H1 (cell line): Measurements from ENCODE around the gene PYGB. TPM values are rescaled to one million over a fixed set of nuclear protein-coding genes. Genes with fewer than 3 reads are reported as not detected.

ENCODE experiments used
- CTCF ChIA-PET: fragments of 300-600 bp; sonication (Branson Sonifier 250); formaldehyde crosslinking; loops from one replicate; lab custom pipeline; 2021; ENCODE audit not compliant: partially characterized antibody; lab: Charles Lee
- POLR2A ChIA-PET: fragments of 300-600 bp; sonication (Branson Sonifier 250); formaldehyde crosslinking; loops from one replicate; lab custom pipeline; 2021; ENCODE audit warnings: inconsistent platforms; ENCODE audit not compliant: partially characterized antibody; lab: Charles Lee
- DNase-seq, 2 experiments: peaks; one replicate each; pipeline versions ENCODE4 v3.0.0 to v3.0.0-alpha.2; 2010 to 2022; ENCODE audit warnings: low spot score in 2 of 2, low read depth in 1 of 2, mixed read lengths in 1 of 2
- FAIRE-seq: peaks from 2 replicates; lab custom pipeline; 2011; peaks lifted over from hg19 to GRCh38; lab: Jason Lieb, UNC
- H2AFZ ChIP-seq: 2 replicates; pipeline ENCODE4 v1.8.1; 2012; ENCODE audit warnings: low read length, inconsistent platforms
- H2AK5ac ChIP-seq: 2 replicates; pipeline ENCODE4 v1.6.1; 2013; ENCODE audit warnings: low read depth, low read length
- H2BK120ac ChIP-seq: replicated peaks from 2 replicates; pipeline ENCODE3; 2013; ENCODE audit warnings: low read depth, low read length, inconsistent platforms
- H2BK12ac ChIP-seq: 2 replicates; pipeline ENCODE4 v1.6.1; 2013; ENCODE audit warnings: low read depth, low read length
- H2BK15ac ChIP-seq: 2 replicates; pipeline ENCODE4 v1.6.1; 2013; ENCODE audit warnings: low read length
- H2BK20ac ChIP-seq: 2 replicates; pipeline ENCODE4 v1.6.1; 2013; ENCODE audit warnings: low read length
- H2BK5ac ChIP-seq: 2 replicates; pipeline ENCODE4 v1.6.1; 2013; ENCODE audit warnings: low read depth, low read length
- H3K14ac ChIP-seq: 2 replicates; pipeline ENCODE4 v1.6.1; 2013; ENCODE audit warnings: inconsistent platforms; ENCODE audit not compliant: insufficient read length
- H3K18ac ChIP-seq: 2 replicates; pipeline ENCODE4 v1.6.1; 2013; ENCODE audit warnings: low read length; ENCODE audit errors: extremely low read depth
- H3K23ac ChIP-seq: 2 replicates; pipeline ENCODE4 v1.6.1; 2013; ENCODE audit warnings: inconsistent platforms; ENCODE audit not compliant: insufficient read length
- H3K23me2 ChIP-seq: 2 replicates; pipeline ENCODE4 v1.6.1; 2013; ENCODE audit warnings: low read depth, low read length
- H3K27ac ChIP-seq: 2 replicates; pipeline ENCODE4 v1.6.1; 2011; ENCODE audit warnings: low read depth, low read length, inconsistent platforms
- H3K27me3 ChIP-seq, 4 experiments: replicated peaks in 1 of 4; 1 replicate in 1 of 4; 2 replicates in 3 of 4; pipeline versions ENCODE4 v1.6.1 to v1.8.1; 2011 to 2013; ENCODE audit warnings: low read length in 3 of 4, mild to moderate bottlenecking in 3 of 4, inconsistent platforms in 2 of 4, mixed read lengths in 2 of 4, moderate library complexity in 1 of 4; ENCODE audit not compliant: control insufficient read depth in 3 of 4, insufficient read depth in 3 of 4; ENCODE audit errors: extremely low read depth in 1 of 4
- H3K36me3 ChIP-seq, 4 experiments: 2 replicates each; pipeline versions ENCODE4 v1.6.1 to v1.8.1; 2011 to 2013; ENCODE audit warnings: mild to moderate bottlenecking in 4 of 4, low read length in 3 of 4, moderate library complexity in 2 of 4, control low read depth in 1 of 4, inconsistent platforms in 1 of 4; ENCODE audit not compliant: insufficient read depth in 4 of 4, control insufficient read depth in 2 of 4
- H3K4ac ChIP-seq: replicated peaks from 2 replicates; pipeline ENCODE3; 2013; ENCODE audit warnings: low read length, low read depth, mixed read lengths, inconsistent platforms; ENCODE audit not compliant: insufficient read length
- H3K4me1 ChIP-seq, 4 experiments: replicated peaks in 1 of 4; 1 replicate in 1 of 4; 2 replicates in 3 of 4; pipeline versions ENCODE4 v1.6.1 to v1.8.1; 2011 to 2013; ENCODE audit warnings: low read length in 3 of 4, inconsistent platforms in 2 of 4, mixed read lengths in 1 of 4; ENCODE audit not compliant: insufficient read depth in 4 of 4, control insufficient read depth in 3 of 4
- H3K4me2 ChIP-seq, 2 experiments: 2 replicates each; pipeline versions ENCODE4 v1.6.1 to v1.8.1; 2011 to 2013; ENCODE audit warnings: low read depth in 2 of 2, low read length in 2 of 2, control low read depth in 1 of 2, inconsistent platforms in 1 of 2, mild to moderate bottlenecking in 1 of 2; ENCODE audit not compliant: insufficient read depth in 1 of 2
- H3K4me3 ChIP-seq, 4 experiments: fragments of 200-600, 300-600 bp in 1 of 4; sonication (generic), shearing (Covaris generic), sonication (Bioruptor Twin) in 1 of 4; 2 replicates each; pipeline versions ENCODE4 v1.5.1 to v1.8.1; 2011 to 2016; ENCODE audit warnings: low read length in 4 of 4, low read depth in 3 of 4, control low read depth in 2 of 4, inconsistent platforms in 2 of 4, mild to moderate bottlenecking in 2 of 4, mixed read lengths in 1 of 4, moderate library complexity in 1 of 4; ENCODE audit not compliant: insufficient read depth in 2 of 4; ENCODE audit errors: extremely low read depth in 1 of 4
- H3K56ac ChIP-seq: replicated peaks from 2 replicates; pipeline ENCODE3; 2013; ENCODE audit warnings: low read depth, mild to moderate bottlenecking, mixed read lengths, low read length, inconsistent platforms; ENCODE audit not compliant: insufficient read length
- H3K79me1 ChIP-seq: 2 replicates; pipeline ENCODE4 v1.6.1; 2013; ENCODE audit warnings: low read depth, low read length, control low read depth
- H3K79me2 ChIP-seq, 2 experiments: 2 replicates each; pipeline versions ENCODE4 v1.6.1 to v1.8.1; 2012 to 2013; ENCODE audit warnings: low read length in 2 of 2, mild to moderate bottlenecking in 2 of 2, inconsistent platforms in 1 of 2; ENCODE audit not compliant: insufficient read depth in 2 of 2, control insufficient read depth in 1 of 2
- H3K9ac ChIP-seq, 4 experiments: replicated peaks in 1 of 4; 1 replicate in 1 of 4; 2 replicates in 3 of 4; pipeline versions ENCODE4 v1.6.1 to v1.8.1; 2011 to 2013; ENCODE audit warnings: low read depth in 3 of 4, low read length in 3 of 4, control low read depth in 2 of 4, mild to moderate bottlenecking in 2 of 4, moderate library complexity in 2 of 4, inconsistent platforms in 1 of 4; ENCODE audit errors: extremely low read depth in 1 of 4
- H3K9me3 ChIP-seq, 2 experiments: 2 replicates each; pipeline versions ENCODE4 v1.6.1 to v1.8.1; 2012 to 2013; ENCODE audit warnings: mild to moderate bottlenecking in 2 of 2, moderate library complexity in 2 of 2, control low read depth in 1 of 2, inconsistent platforms in 1 of 2, low read depth in 1 of 2, low read length in 1 of 2, mixed read lengths in 1 of 2; ENCODE audit not compliant: insufficient read depth in 2 of 2
- H4K20me1 ChIP-seq, 2 experiments: replicated peaks in 1 of 2; 2 replicates each; pipeline versions ENCODE3 to v1.8.1; 2011 to 2013; ENCODE audit warnings: inconsistent platforms in 2 of 2, low read length in 2 of 2, mild to moderate bottlenecking in 1 of 2; ENCODE audit not compliant: insufficient read depth in 2 of 2, control insufficient read depth in 1 of 2
- H4K5ac ChIP-seq: 2 replicates; pipeline ENCODE4 v1.6.1; 2013; ENCODE audit warnings: low read length, low read depth, mixed read lengths, inconsistent platforms; ENCODE audit not compliant: insufficient read length
- H4K8ac ChIP-seq: 2 replicates; pipeline ENCODE4 v1.8.0; 2013; ENCODE audit warnings: mild to moderate bottlenecking, moderate library complexity, low read length, inconsistent platforms; ENCODE audit not compliant: insufficient read depth; ENCODE audit errors: extremely low read depth
- H4K91ac ChIP-seq: replicated peaks from 2 replicates; pipeline ENCODE3; 2013; ENCODE audit warnings: low read length, mixed read lengths, inconsistent platforms; ENCODE audit not compliant: insufficient read length
- ASH2L ChIP-seq: fragments of 200-600, 300-600 bp; sonication (generic); IDR thresholded peaks from one replicate; pipeline ENCODE4 v1.7.1; 2017; ENCODE audit warnings: low read length
- HDAC2 ChIP-seq, 2 experiments: fragments of 300-600 bp in 1 of 2; sonication (generic) in 1 of 2; IDR thresholded peaks; 2 replicates each; pipeline ENCODE4 v1.6.1; 2011 to 2012; ENCODE audit warnings: low read depth in 2 of 2, low read length in 2 of 2, mild to moderate bottlenecking in 2 of 2, moderate library complexity in 2 of 2, borderline replicate concordance in 1 of 2, inconsistent platforms in 1 of 2
- PHF8 ChIP-seq: fragments of 200-600 bp; sonication (generic); conservative IDR thresholded peaks from 2 replicates; pipeline ENCODE4 v1.7.1; 2012; ENCODE audit warnings: low read depth, mild to moderate bottlenecking, inconsistent platforms, low read length, moderate library complexity
- SIN3A ChIP-seq, 2 experiments: IDR thresholded peaks in 1 of 2; conservative IDR thresholded peaks in 1 of 2; 2 replicates each; pipeline ENCODE4 v1.6.1; 2011 to 2012; ENCODE audit warnings: low read length in 2 of 2, improper control_type of control experiment in 1 of 2, low read depth in 1 of 2, mild to moderate bottlenecking in 1 of 2
- SP4 ChIP-seq: IDR thresholded peaks from 2 replicates; pipeline ENCODE4 v1.6.1; 2012; ENCODE audit warnings: low read length, inconsistent platforms
- ZNF274 ChIP-seq: IDR thresholded peaks from 2 replicates; pipeline ENCODE4 v1.7.0; 2012; ENCODE audit warnings: low read length, borderline replicate concordance; ENCODE audit errors: extremely low read depth
- WGBS, 2 experiments: shearing (Covaris generic) in 1 of 2; methylation state at CpG; one replicate each; pipeline versions ENCODE4 v1.1.6 to v1.1.7; 2013 to 2015; ENCODE audit warnings: low lambda C conversion rate in 2 of 2, mixed read lengths in 2 of 2, inconsistent platforms in 1 of 2, low coverage in 1 of 2, missing lambda C conversion rate in 1 of 2; ENCODE audit not compliant: insufficient replicate concordance in 2 of 2, insufficient coverage in 1 of 2, insufficient read length in 1 of 2; ENCODE audit errors: extremely low coverage in 1 of 2, missing lambda C conversion rate in 1 of 2; 5-methylcytosine and 5-hydroxymethylcytosine counted together
- polyA plus RNA-seq, 7 experiments: library from polyadenylated mRNA; depleted of rRNA in 3 of 7; stranded (reverse) in 5 of 7; unstranded in 2 of 7; fragments of >200 nt in 5 of 7; fragments of 200-250 nt in 2 of 7; gene quantifications; 1 replicate in 5 of 7; 2 replicates in 1 of 7; 4 replicates in 1 of 7; pipeline versions ENCODE4 v1.2.1 to v1.2.3, GENCODE V29; 2011 to 2013; ENCODE audit warnings: missing spikeins in 2 of 7, mixed read lengths in 2 of 7
- total RNA-seq: library from RNA; stranded (reverse); fragmentation: NEBNext Ultra II Directional; extraction: Animal tissue kit (Norgen Biotek cat#: 25700); gene quantifications from 2 replicates; pipeline ENCODE4 v1.2.1, GENCODE V29; 2021

Gene PYGB
- total and polyA plus RNA-seq, 2 of the 8 experiments (the other 6 are each of a cell fraction or from before 2014, with no cell fraction given) = 26.6 to 56.0 TPM

DNA sequence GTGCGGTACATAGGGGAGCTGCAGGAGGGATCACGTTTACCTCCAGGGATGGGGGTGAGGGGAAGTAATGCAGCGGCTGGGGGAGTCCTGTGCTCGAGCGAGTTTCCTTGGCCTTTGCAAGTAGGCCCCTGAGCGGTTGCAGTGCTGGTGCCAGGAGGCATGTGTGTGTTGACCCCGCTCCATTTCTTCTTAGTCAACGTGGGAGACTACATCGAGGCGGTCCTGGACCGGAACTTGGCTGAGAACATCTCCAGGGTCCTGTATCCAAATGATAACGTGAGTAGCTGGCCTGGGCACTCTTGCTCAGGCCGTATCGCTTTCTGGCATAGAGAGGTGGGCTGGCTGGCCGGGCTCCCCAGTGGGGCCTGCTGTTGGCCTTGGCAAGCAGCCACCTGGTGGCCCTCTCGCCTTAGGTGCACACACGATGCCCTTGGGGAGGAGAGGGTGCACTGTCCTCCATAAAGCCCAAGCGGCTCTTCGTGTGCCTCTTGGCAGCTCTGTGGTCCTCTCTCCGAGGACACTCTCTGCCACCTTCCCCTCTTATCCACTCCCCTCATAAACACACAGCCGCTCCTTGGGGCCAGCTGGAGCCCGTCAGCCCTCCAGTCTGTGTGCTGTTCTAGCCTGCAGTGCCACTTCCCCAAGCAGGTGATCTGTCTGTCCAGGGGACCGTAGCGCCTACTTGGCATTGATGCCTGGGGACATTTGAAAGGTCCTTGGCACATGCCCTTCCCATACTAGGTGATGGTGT, 29.3 kb downstream of the PYGB start:
- Histone ChIP-seq H3K27ac (no peak overlapping the region), H2BK20ac (no peak overlapping the region), H2BK15ac (no peak overlapping the region), H3K4ac (no peak overlapping the region), H3K9me3 (no peaks in the 10 kb centered on the region), H2AFZ (no peak overlapping the region), H4K20me1 (peaks cover 4 to 9% of the 10 kb centered on the region in 2 experiments), H3K36me3 (peaks cover 2 to 28% (median 16%) of the 10 kb centered on the region in 4 experiments; a peak in 7 of 8 replicates), H2AK5ac (no peak overlapping the region), H3K4me2 (no peak overlapping the region), H3K56ac (no peak overlapping the region), H2BK120ac (no peak overlapping the region), H3K79me1 (no peaks in the 10 kb centered on the region; the same call in 1 of the 2 replicates), H3K18ac (no peak overlapping the region), H3K9ac (no peak overlapping the region; a peak in 1 of 7 replicates), H3K79me2 (no peaks in the 10 kb centered on the region), H3K23ac (no peak overlapping the region), H3K23me2 (no peaks in the 10 kb centered on the region), H3K4me3 (no peak overlapping the region), H2BK5ac (no peak overlapping the region), H3K27me3 (no peaks in the 10 kb centered on the region), H3K4me1 (no peaks in the 10 kb centered on the region), H4K8ac (no peak overlapping the region), H4K5ac (no peak overlapping the region), H2BK12ac (no peak overlapping the region), H4K91ac (no peak overlapping the region), H3K14ac (no peak overlapping the region)
- FAIRE-seq (no peak), DNase-seq (peak in 1 of 2 experiments; percentile 39)
- POLR2A ChIA-PET = interaction anchor here (2.2 kb wide), 1 partner anchor 8 kb away, joined by 5 read pairs; no protein-coding TSS in a partner anchor
- TF ChIP-seq PHF8 (no peak), HDAC2 (IDR thresholded peaks at IDR 0.05; ENCODE audit: borderline replicate concordance in 1 of 2, low read depth in 2 of 2, low read length in 2 of 2) (no peak), SIN3A (conservative IDR thresholded peaks at IDR 0.05 in 1 of 2, IDR thresholded peaks at IDR 0.05 in 1 of 2; ENCODE audit: low read depth in 1 of 2, low read length in 2 of 2) (no peak), ASH2L (no peak), ZNF274 (no peak), SP4 (no peak)
- 87% methylated on average over 24 of the region's 24 CpGs; no CpG with 5 or more reads in 1 of the 2 experiments for WGBS, 2 experiments
- CTCF ChIA-PET = interaction anchor here (1.2 to 5.1 kb wide), 2 partner anchors 12 to 17 kb away, joined by 4 to 30 read pairs; no protein-coding TSS in a partner anchor
